ENCODE data around the gene MIF4GD.

GRCh38 chr17:75266316-75267152, 4.5 kb downstream of the MIF4GD start:
- TF ChIP-seq CTCF (IDR thresholded peaks at IDR 0.05; ENCODE audit: poor library complexity) (no peak), EZH2 (IDR thresholded peaks at IDR 0.05; ENCODE audit: borderline replicate concordance) (no peak), EZH2phosphoT487 (IDR thresholded peaks at IDR 0.05; ENCODE audit: low read depth, severe bottlenecking, unreplicated experiment) (no peak)
